Measurements from ENCODE around the gene SORL1-AS1.
"Not testable (repeated sequence)": the region's sequence is repeated elsewhere in the genome, so short reads cannot be mapped to it uniquely, and the experiment has no call there.

Gene SORL1-AS1

GRCh38 chr11:121427400-121427744 lies 25.4 kb downstream of the SORL1-AS1 start:
- no peak for DNase-seq

DNA sequence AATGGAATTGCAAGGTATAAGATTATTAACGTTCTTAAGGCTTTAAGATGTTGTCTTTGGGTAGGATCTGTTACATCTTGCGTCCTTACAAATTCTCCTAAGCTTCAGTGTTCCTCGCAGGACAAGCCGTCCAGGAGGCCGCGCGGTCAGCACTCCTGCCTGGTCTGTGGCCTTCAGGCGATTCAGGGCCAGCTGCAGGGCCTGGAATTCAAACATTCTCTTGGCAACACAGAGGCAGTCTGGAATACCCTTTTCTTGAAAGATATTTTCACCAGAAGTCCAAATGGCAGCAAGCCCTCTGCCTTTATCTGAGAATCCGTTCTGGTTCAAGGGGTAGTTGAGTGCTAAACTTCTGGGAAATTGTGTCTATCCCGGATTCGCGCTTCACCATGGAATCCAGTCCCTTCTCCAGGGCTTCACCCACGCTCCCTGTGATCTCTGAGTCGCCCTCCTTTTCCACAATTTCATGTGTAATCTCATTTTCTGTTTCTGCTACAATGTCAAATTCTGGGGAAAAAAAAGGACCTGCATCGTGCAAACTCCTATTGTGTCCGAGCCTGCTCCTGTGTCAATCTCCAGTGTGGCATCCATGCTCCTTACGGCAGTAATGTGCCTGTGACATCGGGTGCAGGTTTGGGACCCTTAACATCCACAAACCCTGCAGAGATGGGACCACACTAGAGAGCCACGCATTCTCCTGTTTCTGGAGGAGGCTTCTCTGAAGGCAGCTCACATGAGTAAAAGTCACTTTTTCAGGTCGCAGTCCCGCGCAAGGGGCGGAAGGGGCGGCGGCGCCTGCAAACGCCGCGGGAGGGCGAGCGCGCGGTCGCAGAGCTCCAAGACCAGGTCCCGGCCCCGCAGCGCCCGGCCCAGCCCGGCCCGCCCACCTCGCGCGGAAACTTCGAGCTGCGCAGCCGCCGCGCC lies 26.0 kb downstream of the SORL1-AS1 start:
- no peak for DNase-seq

DNA sequence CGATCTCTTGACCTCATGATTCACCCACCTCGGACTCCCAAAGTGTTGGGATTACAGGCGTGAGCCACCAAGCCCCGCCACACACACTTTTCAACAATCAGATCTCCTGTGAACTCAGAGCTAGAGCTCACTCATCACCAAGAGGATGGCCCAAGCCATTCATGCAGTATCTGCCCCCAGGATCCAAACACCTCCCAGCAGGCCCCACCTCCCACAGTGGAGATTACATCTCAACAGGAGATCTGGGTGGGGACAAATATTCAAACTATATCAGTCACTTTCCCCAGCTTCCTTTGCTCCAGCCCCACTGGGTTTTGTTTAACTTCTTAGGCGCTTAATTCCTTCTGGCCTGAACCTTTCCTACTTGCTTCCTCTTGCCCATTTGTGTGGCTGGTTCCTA lies 26.9 kb downstream of the SORL1-AS1 start:
- no peak for DNase-seq

DNA sequence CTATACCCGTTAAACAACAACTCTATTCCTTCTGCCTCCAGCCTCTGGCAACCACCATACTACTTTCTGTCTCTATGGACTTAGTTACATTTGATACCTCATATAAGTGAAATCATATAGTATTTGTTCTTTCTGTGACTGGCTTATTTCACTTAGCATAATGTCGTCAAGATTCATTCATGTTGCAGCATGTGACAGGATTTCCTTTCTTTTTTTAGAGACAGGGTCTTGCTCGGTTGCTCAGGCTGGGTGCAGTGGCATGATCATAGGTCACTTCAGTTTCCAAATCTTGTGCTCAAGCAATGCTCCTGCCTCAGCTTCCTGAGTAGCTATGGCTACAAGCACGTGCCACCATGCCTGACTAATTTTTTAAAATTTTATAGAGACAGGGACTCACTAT lies 30.1 kb downstream of the SORL1-AS1 start:
- DNase-seq = no peak

- DNase-seq = no peak
Measured at GRCh38 chr11:121421149-121421901, 31.4 kb downstream of the SORL1-AS1 start.

- no peak for DNase-seq
Measured at GRCh38 chr11:121420398-121420797, 32.4 kb downstream of the SORL1-AS1 start.

DNA sequence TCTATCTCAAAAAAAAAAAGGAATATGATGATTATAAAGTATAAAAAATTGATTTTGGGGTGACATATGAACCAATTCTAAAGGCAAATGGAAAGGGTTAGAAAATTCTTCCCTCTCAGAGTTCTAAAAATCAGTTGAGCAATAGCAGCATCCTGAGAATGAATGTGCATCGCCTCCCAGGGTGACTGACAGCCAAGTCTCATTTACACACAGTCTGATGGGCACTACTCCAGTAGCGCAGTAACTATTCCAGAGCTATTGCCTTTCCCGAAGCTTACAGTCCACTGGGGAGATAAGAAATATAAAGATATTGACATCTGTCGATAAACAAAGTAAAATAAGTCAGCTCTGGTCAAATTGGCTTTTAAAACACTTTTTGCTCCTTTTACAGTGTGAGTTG lies 32.9 kb downstream of the SORL1-AS1 start:
- DNase-seq = peak in 1 of 2 donors; percentile 33

GRCh38 chr11:121418625-121419114 lies 34.1 kb downstream of the SORL1-AS1 start:
- peak; percentile 67 to 81 for DNase-seq

- no peak for DNase-seq
Measured at GRCh38 chr11:121417607-121418006, 35.2 kb downstream of the SORL1-AS1 start.

- peak; percentile 83 to 84 for DNase-seq
Measured at GRCh38 chr11:121417055-121417551, 35.7 kb downstream of the SORL1-AS1 start.

DNA sequence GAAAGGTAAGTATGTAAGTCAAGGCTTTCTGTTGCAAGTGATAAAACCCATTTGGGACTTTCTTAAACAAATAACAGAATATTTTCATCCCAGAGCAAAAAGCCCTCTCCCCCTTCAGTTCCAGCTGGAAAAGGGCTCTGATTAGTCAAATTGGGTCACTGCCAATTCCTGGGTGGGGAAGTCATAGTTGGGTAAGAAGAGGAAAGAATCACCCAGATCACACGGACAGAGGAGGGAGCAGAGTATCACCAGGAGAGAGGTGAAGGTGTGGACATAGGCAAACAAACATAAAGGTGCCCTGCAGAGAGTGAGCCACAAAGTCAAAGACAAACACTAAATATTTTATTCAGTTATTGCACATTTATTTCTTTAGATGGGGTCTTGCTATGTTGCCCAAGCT lies 36.9 kb downstream of the SORL1-AS1 start:
- DNase-seq = peak in 1 of 2 donors; percentile 27

DNA sequence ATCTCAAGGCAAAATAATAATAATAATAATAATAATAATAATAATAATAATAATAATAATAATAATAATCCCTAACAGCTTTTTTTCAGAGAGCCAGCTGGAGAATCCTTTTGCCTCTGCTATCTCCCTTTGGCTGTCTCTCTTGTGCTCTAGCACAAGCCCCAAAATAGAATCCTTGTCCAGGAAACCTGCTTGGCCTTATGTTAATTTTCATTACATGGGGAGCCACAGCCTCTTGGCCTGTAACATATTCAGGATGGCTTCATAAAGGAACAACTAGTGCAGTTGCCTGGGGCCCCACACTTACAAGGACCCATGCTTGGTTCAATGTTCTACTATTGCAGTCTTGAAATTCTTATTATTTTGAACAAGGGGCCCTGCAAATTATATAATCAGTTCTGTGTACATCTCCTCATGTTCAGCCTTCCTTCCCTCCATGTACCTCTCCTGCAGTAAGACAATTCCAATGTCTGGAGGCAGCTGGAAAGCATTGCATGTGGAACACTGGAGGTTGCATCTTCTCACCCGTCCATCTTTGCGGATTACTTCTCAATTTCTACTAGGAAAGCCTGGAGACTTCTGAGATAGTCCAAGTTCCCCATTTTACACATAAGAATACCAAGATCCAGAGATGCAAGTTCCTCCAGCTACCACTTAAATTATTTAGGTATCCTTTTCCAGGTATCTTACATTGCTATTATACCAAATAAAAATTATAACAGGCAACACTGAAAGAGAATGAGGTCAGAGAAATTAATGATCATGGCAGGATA lies 38.4 kb downstream of the SORL1-AS1 start:
- DNase-seq = no peak

DNA sequence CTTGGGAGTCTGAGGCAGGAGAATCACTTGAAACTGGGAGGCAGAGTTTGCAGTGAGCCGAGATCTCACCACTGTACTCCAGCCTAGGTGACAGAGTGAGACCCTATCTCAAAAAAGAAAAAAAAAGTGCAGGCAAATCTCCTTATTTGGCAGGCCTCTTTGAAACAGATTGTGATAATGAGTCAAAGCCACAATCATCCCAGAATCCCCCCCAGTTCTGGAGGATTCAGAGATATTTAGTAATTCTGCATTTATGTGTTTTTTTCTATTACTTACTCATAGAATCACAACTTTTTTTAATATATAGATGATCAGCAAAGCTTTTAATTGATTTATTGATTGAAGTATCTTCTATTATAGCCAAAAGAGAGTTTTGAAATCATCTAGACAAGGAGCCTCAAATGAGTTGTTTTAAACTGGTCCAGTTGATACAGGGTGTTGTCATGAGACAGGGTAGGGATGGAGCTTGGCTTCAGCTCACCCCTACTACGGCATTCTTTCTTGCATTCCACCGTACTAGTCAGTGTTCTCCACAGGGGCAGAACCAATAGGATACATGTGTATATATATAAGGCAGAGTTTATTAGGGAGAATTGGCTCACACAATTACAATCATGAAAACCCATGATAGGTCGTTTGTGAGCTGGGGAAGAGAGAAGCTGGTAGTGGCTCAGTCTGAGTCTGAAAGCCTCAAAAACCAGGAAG lies 39.9 kb downstream of the SORL1-AS1 start:
- DNase-seq = no peak

- no peak for DNase-seq
Measured at GRCh38 chr11:121412000-121412587, 40.7 kb downstream of the SORL1-AS1 start.

GRCh38 chr11:121411330-121411729 lies 41.4 kb downstream of the SORL1-AS1 start:
- not testable (repeated sequence) for DNase-seq

DNA sequence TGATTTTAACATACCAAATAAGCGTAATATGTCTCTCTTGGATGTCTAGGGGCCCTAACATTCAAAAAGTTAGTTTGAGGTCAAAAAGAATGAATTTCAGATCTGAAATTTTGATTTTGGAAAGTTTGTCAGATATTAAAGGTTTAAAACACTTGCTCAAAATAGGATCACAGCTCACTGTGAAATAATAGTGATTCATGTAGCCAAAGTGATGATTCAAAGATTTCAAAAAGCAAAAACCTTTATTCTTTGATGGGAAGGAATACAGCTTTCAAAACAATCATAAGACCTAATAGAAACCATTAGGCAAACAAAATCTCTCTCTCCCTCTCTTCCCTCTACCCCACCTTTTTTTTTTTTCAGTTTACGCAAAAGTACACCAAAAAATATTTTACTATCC lies 42.7 kb downstream of the SORL1-AS1 start:
- not testable (repeated sequence) for DNase-seq

DNA sequence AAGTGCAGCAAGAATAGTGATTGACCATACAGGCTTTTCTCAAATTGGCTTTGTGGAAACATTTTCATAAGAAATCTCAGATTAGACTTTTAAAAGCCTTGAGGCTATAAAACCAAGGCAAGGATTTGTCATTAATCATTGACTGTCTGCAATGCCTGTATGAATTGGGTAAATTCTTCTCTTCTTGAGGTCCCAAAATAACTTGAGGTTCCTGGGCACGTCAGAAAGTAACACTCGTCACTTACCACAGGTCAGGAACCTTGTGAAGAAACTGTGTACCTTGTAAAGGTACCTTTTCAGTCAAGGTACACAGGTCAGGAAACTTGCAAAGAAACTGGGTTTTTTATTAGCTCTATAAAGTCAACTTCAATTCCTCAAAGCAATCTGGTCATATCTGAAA lies 43.9 kb downstream of the SORL1-AS1 start:
- DNase-seq = no peak

- DNase-seq = no peak
Measured at GRCh38 chr11:121406291-121406690, 46.5 kb downstream of the SORL1-AS1 start.

DNA sequence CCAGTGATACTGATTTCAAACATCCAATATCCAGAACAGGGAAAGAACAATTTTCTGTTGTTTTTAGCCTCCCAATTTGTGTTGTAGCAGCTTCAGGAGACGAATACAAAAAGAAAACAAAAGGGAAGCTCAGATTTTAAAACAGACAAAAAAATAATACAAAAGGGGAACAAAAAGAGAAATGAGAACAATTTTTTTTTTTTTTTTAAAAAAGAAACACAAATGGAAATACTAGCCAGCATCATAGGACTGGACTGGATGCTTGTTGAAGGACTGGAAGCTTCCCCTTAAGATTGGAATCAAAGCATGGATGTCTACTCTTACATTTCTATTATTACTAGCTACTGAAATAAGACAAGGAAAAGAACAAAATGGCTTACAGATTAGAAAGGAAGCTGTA lies 47.1 kb downstream of the SORL1-AS1 start:
- no peak for DNase-seq

GRCh38 chr11:121394785-121395184 lies 58.0 kb downstream of the SORL1-AS1 start:
- DNase-seq = no peak

- no peak for DNase-seq
Measured at GRCh38 chr11:121393855-121394254, 58.9 kb downstream of the SORL1-AS1 start.

All from right lung (tissue), 2 donors.